Astrocyte of the spinal cord (primary cell): ENCODE measurements around the gene AGER.

ENCODE experiments used
- DNase-seq: peaks from one replicate; pipeline ENCODE4 v3.0.0; 2011; ENCODE audit warnings: low read depth, low spot score
- H3K4me3 ChIP-seq: 2 replicates; pipeline ENCODE4 v1.5.1; 2011; ENCODE audit warnings: low read depth, mild to moderate bottlenecking, low read length, moderate library complexity
- CTCF ChIP-seq: IDR thresholded peaks from 2 replicates; pipeline ENCODE4 v1.5.1; 2012; ENCODE audit warnings: low read depth, mild to moderate bottlenecking, low read length, inconsistent platforms
- in situ Hi-C: cut with HindIII; loops from 2 replicates; pipeline ENCODE4 v1.10.0; 2017; ENCODE audit warnings: low sequenced_read_pairs

Gene AGER

GRCh38 chr6:32168350-32168749 lies 15.7 kb downstream of the AGER start:
- no peak for TF ChIP-seq CTCF
- in situ Hi-C loops: no loop called here

GRCh38 chr6:32167761-32168262 lies 16.2 kb downstream of the AGER start:
- no peak for TF ChIP-seq CTCF
- DNase-seq: no peak
- H3K4me3 ChIP-seq: no peak overlapping the region
- in situ Hi-C loops: no loop called here

More at GRCh38 chr6:32168350-32168749, 15.7 kb downstream of the AGER start:
- H3K4me3 ChIP-seq: no peak overlapping the region
- no peak for DNase-seq

- TF ChIP-seq CTCF: no peak
- DNase-seq: no peak
- in situ Hi-C loops: no loop called here
- no peak overlapping the region for H3K4me3 ChIP-seq
These were observed 16.8 kb downstream of the AGER start for GRCh38 chr6:32167154-32167760.

GRCh38 chr6:32166411-32167061 lies 17.5 kb downstream of the AGER start:
- in situ Hi-C loops: no loop called here
- TF ChIP-seq CTCF: no peak
- no peak overlapping the region for H3K4me3 ChIP-seq
- no peak for DNase-seq

GRCh38 chr6:32164295-32164694 lies 19.8 kb downstream of the AGER start, which contains the start of gene EGFL8:
TSS of gene EGFL8 (plus strand) at chr6:32164595. CDS start at chr6:32166166, 1,571 bp downstream.
- H3K4me3 ChIP-seq: no peak within 1 kb of the TSS
- in situ Hi-C loops: no loop called here
- no peak for TF ChIP-seq CTCF
- DNase-seq: no peak

- H3K4me3 ChIP-seq: no peak overlapping the region
- in situ Hi-C loops: no loop called here
- no peak for TF ChIP-seq CTCF
- DNase-seq: no peak
These were observed 20.3 kb downstream of the AGER start for GRCh38 chr6:32163559-32164258.
